AG04450 (cell line): ENCODE measurements around the gene FAM171A2. TPM values are rescaled to one million over a fixed set of nuclear protein-coding genes. Genes with fewer than 3 reads are reported as not detected.

ENCODE experiments used
- CTCF ChIA-PET: fragments of 300-600, 350-600 bp; formaldehyde crosslinking; extraction: SDS; loops from one replicate; lab custom pipeline; 2022; ENCODE audit warnings: antibody characterized with exemption, inconsistent platforms; lab: Charles Lee
- POLR2A ChIA-PET: fragments of 350-600 bp; formaldehyde crosslinking; extraction: SDS; loops from one replicate; lab custom pipeline; 2021; ENCODE audit warnings: antibody characterized with exemption, inconsistent platforms; lab: Yijun Ruan, JAX
- DNase-seq: peaks from one replicate; pipeline ENCODE4 v3.0.0-alpha.2; 2011; ENCODE audit warnings: low read depth, low spot score
- H3K27ac ChIP-seq: one replicate; pipeline ENCODE4 v1.5.1; 2012; ENCODE audit warnings: low read depth, low read length, control low read depth
- H3K27me3 ChIP-seq: one replicate; pipeline ENCODE4 v1.6.0; 2012; ENCODE audit warnings: low read length; ENCODE audit not compliant: control insufficient read depth, insufficient read depth
- H3K4me3 ChIP-seq: 2 replicates; pipeline ENCODE4 v1.5.1; 2011; ENCODE audit warnings: mild to moderate bottlenecking, low read depth, low read length, control low read depth
- H3K9me3 ChIP-seq: 2 replicates; pipeline ENCODE4 v1.5.1; 2012; ENCODE audit warnings: low read length; ENCODE audit not compliant: control insufficient read depth, insufficient read depth
- CTCF ChIP-seq: IDR thresholded peaks from 2 replicates; pipeline ENCODE4 v1.5.1; 2011; ENCODE audit warnings: low read depth, low read length, control low read depth, inconsistent platforms
- polyA plus RNA-seq: library from polyadenylated mRNA; depleted of rRNA; stranded (reverse); fragments of >200 nt; gene quantifications from 2 replicates; pipeline ENCODE4 v1.2.3, GENCODE V29; 2011

Gene FAM171A2
- polyA plus RNA-seq, 1 experiment: 5.3 TPM

- Histone ChIP-seq H3K27me3 (peaks cover 23% of the 10 kb centered on the region), H3K4me3 (no peak overlapping the region), H3K27ac (no peak overlapping the region), H3K9me3 (no peaks in the 10 kb centered on the region; the same call in 1 of the 2 replicates)
- ChIA-PET POLR2A (no interaction called here), CTCF (no interaction called here)
- no peak for DNase-seq
- TF ChIP-seq CTCF: no peak
Measured at GRCh38 chr17:44387804-44388203, 24.2 kb upstream of the FAM171A2 start.

GRCh38 chr17:44386182-44386525 lies 22.5 kb upstream of the FAM171A2 start:
- POLR2A ChIA-PET: no interaction called here
- Histone ChIP-seq H3K4me3 (peak overlapping the region; percentile 65; the same call in 1 of the 2 replicates), H3K9me3 (no peaks in the 10 kb centered on the region; the same call in 1 of the 2 replicates), H3K27ac (no peak overlapping the region), H3K27me3 (peaks cover 25% of the 10 kb centered on the region)
- no peak for TF ChIP-seq CTCF
- no peak for DNase-seq
- CTCF ChIA-PET: interaction anchor here (0.6 to 3.3 kb wide), 4 partner anchors 15 to 137 kb away, joined by 3 to 12 read pairs (median 9); partner anchors contain the start of gene FAM171A2

GRCh38 chr17:44385287-44386181 lies 21.9 kb upstream of the FAM171A2 start:
- ChIA-PET POLR2A (no interaction called here), CTCF (interaction anchor here (0.5 to 3.3 kb wide), 5 partner anchors 15 to 207 kb away, joined by 3 to 12 read pairs (median 8); partner anchors contain the start of gene FAM171A2)
- Histone ChIP-seq H3K9me3 (no peaks in the 10 kb centered on the region; the same call in 1 of the 2 replicates), H3K27ac (no peak overlapping the region), H3K27me3 (peaks cover 30% of the 10 kb centered on the region), H3K4me3 (peak overlapping the region; percentile 65)
- peak; percentile 13 for DNase-seq
- TF ChIP-seq CTCF: peak; percentile 34; the same call in 1 of the 2 replicates

GRCh38 chr17:44384823-44385286 lies 21.2 kb upstream of the FAM171A2 start:
- CTCF ChIA-PET: interaction anchor here (1.8 to 3.3 kb wide), 3 partner anchors 16 to 138 kb away, joined by 8 to 12 read pairs (median 10); partner anchors contain the start of gene FAM171A2
- Histone ChIP-seq H3K27ac (no peak overlapping the region), H3K9me3 (no peaks in the 10 kb centered on the region; the same call in 1 of the 2 replicates), H3K27me3 (peaks cover 31% of the 10 kb centered on the region), H3K4me3 (peak overlapping the region; percentile 65)
- DNase-seq: no peak
- POLR2A ChIA-PET: no interaction called here
- TF ChIP-seq CTCF: no peak
